HEK293 (cell line): ENCODE results near the gene GP1BB.

Experiments
- CTCF ChIA-PET: fragments of 350-600 bp; formaldehyde crosslinking; extraction: SDS; loops from one replicate; lab custom pipeline; 2021; ENCODE audit warnings: antibody characterized with exemption; lab: Yijun Ruan, JAX
- POLR2A ChIA-PET: fragments of 300-600 bp; formaldehyde crosslinking; extraction: SDS; loops from one replicate; lab custom pipeline; 2020; ENCODE audit warnings: antibody characterized with exemption, inconsistent platforms; lab: Yijun Ruan, JAX
- H3K27ac ChIP-seq: fragments of 200-500 bp; sonication (Bioruptor generic); 2 replicates; pipeline ENCODE4 v1.5.1; 2014; ENCODE audit warnings: low read depth, low read length, control low read depth, inconsistent platforms; ENCODE audit errors: extremely low read depth
- H3K36me3 ChIP-seq, 2 experiments: fragments of 200-500 bp in 1 of 2; sonication (Bioruptor generic) in 1 of 2; 1 replicate in 1 of 2; 2 replicates in 1 of 2; pipeline ENCODE4 v1.5.1; 2014 to 2017; ENCODE audit warnings: inconsistent platforms in 2 of 2, low read length in 2 of 2; ENCODE audit not compliant: control insufficient read depth in 2 of 2, insufficient read depth in 1 of 2
- H3K4me1 ChIP-seq: fragments of 200-500 bp; sonication (Bioruptor generic); 2 replicates; pipeline ENCODE4 v1.5.1; 2014; ENCODE audit warnings: mild to moderate bottlenecking, low read length, inconsistent platforms; ENCODE audit not compliant: control insufficient read depth, insufficient read depth
- H3K4me3 ChIP-seq: 2 replicates; pipeline ENCODE4 v1.5.1; 2011; ENCODE audit warnings: low read depth, mild to moderate bottlenecking, control low read depth, low read length, moderate library complexity
- H3K9me3 ChIP-seq: fragments of 200-500 bp; sonication (Bioruptor generic); 2 replicates; pipeline ENCODE4 v1.5.1; 2014; ENCODE audit warnings: low read depth, low read length, inconsistent platforms; ENCODE audit not compliant: control insufficient read depth, insufficient read depth
- IKZF3 ChIP-seq: fragments of 450-650 bp; IDR thresholded peaks from 2 replicates; pipeline ENCODE4 v1.5.0; 2018; ENCODE audit warnings: missing biosample characterization, mild to moderate bottlenecking, missing genetic modification characterization, moderate library complexity
- PRDM2 ChIP-seq: fragments of 450-650 bp; formaldehyde crosslinking; IDR thresholded peaks from 2 replicates; pipeline ENCODE4 v1.5.1; 2016; ENCODE audit warnings: missing biosample characterization, missing genetic modification characterization, borderline replicate concordance
- PRDM4 ChIP-seq: fragments of 450-650 bp; formaldehyde crosslinking; IDR thresholded peaks from 2 replicates; pipeline ENCODE4 v1.5.1; 2017; ENCODE audit warnings: missing biosample characterization, missing genetic modification characterization
- TCF7L2 ChIP-seq: IDR thresholded peaks from 2 replicates; pipeline ENCODE4 v1.6.1; 2011; ENCODE audit warnings: low read depth, mild to moderate bottlenecking, inconsistent platforms, low read length, moderate library complexity, borderline replicate concordance
- ZBTB48 ChIP-seq: fragments of 450-650 bp; formaldehyde crosslinking; IDR thresholded peaks from 2 replicates; pipeline ENCODE4 v1.5.1; 2016; ENCODE audit warnings: missing biosample characterization, missing genetic modification characterization
- ZBTB7A ChIP-seq: fragments of 450-650 bp; formaldehyde crosslinking; IDR thresholded peaks from 2 replicates; pipeline ENCODE4 v1.5.1; 2016; ENCODE audit warnings: low read depth, missing biosample characterization, missing genetic modification characterization
- ZEB2 ChIP-seq: fragments of 450-650 bp; formaldehyde crosslinking; IDR thresholded peaks from 2 replicates; pipeline ENCODE4 v1.5.1; 2016; ENCODE audit warnings: missing biosample characterization, missing genetic modification characterization
- ZFP41 ChIP-seq: fragments of 450-650 bp; formaldehyde crosslinking; IDR thresholded peaks from 2 replicates; pipeline ENCODE4 v1.5.1; 2016; ENCODE audit warnings: missing biosample characterization, missing genetic modification characterization, borderline replicate concordance
- ZNF112 ChIP-seq: fragments of 450-650 bp; formaldehyde crosslinking; IDR thresholded peaks from 2 replicates; pipeline ENCODE4 v1.5.0; 2017; ENCODE audit warnings: missing biosample characterization, missing genetic modification characterization
- ZNF146 ChIP-seq: fragments of 450-650 bp; formaldehyde crosslinking; IDR thresholded peaks from 2 replicates; pipeline ENCODE4 v1.5.1; 2016; ENCODE audit warnings: missing biosample characterization, missing genetic modification characterization
- ZNF174 ChIP-seq: fragments of 450-650 bp; formaldehyde crosslinking; IDR thresholded peaks from 2 replicates; pipeline ENCODE4 v1.5.0; 2017; ENCODE audit warnings: missing biosample characterization, mild to moderate bottlenecking, missing genetic modification characterization
- ZNF202 ChIP-seq: fragments of 450-650 bp; formaldehyde crosslinking; IDR thresholded peaks from 2 replicates; pipeline ENCODE4 v1.5.1; 2016; ENCODE audit warnings: missing biosample characterization, missing genetic modification characterization, borderline replicate concordance
- ZNF214 ChIP-seq: fragments of 450-650 bp; formaldehyde crosslinking; IDR thresholded peaks from 2 replicates; pipeline ENCODE4 v1.5.1; 2017; ENCODE audit warnings: missing biosample characterization, mild to moderate bottlenecking, missing genetic modification characterization, borderline replicate concordance
- ZNF335 ChIP-seq: fragments of 450-650 bp; formaldehyde crosslinking; conservative IDR thresholded peaks from 2 replicates; pipeline ENCODE4 v1.5.1; 2016; ENCODE audit warnings: missing biosample characterization, missing genetic modification characterization
- ZNF362 ChIP-seq: fragments of 450-650 bp; formaldehyde crosslinking; IDR thresholded peaks from 2 replicates; pipeline ENCODE4 v1.5.1; 2016; ENCODE audit warnings: missing biosample characterization, missing genetic modification characterization
- ZNF398 ChIP-seq: fragments of 450-650 bp; formaldehyde crosslinking; IDR thresholded peaks from 2 replicates; pipeline ENCODE4 v1.5.1; 2017; ENCODE audit warnings: missing biosample characterization, missing genetic modification characterization
- ZNF488 ChIP-seq: fragments of 450-650 bp; formaldehyde crosslinking; IDR thresholded peaks from 2 replicates; pipeline ENCODE4 v1.5.1; 2016; ENCODE audit warnings: missing biosample characterization, missing genetic modification characterization
- ZNF544 ChIP-seq: fragments of 450-650 bp; formaldehyde crosslinking; IDR thresholded peaks from 2 replicates; pipeline ENCODE4 v1.5.0; 2017; ENCODE audit warnings: missing biosample characterization, missing genetic modification characterization
- ZNF580 ChIP-seq: fragments of 450-650 bp; formaldehyde crosslinking; IDR thresholded peaks from 2 replicates; pipeline ENCODE4 v1.5.1; 2016; ENCODE audit warnings: missing biosample characterization, missing genetic modification characterization
- ZNF623 ChIP-seq: fragments of 450-650 bp; formaldehyde crosslinking; IDR thresholded peaks from 2 replicates; pipeline ENCODE4 v1.5.1; 2016; ENCODE audit warnings: missing biosample characterization, missing genetic modification characterization
- ZNF785 ChIP-seq: fragments of 450-650 bp; formaldehyde crosslinking; IDR thresholded peaks from 2 replicates; pipeline ENCODE4 v1.5.1; 2016; ENCODE audit warnings: missing biosample characterization, missing genetic modification characterization
- ZSCAN23 ChIP-seq: fragments of 450-650 bp; formaldehyde crosslinking; IDR thresholded peaks from 2 replicates; pipeline ENCODE4 v1.5.1; 2016; ENCODE audit warnings: missing biosample characterization, missing genetic modification characterization

GP1BB gene

GRCh38 chr22:19710769-19711106 is 12.6 kb upstream of the GP1BB start:
- ChIA-PET POLR2A (interaction anchor here (0.7 kb wide), 1 partner anchor 582 kb away, joined by 3 read pairs; no protein-coding TSS in a partner anchor), CTCF (interaction anchor here (0.6 kb wide), 2 partner anchors 31 to 104 kb away, joined by 3 to 4 read pairs; no protein-coding TSS in a partner anchor)

GRCh38 chr22:19713245-19713644 is 10.1 kb upstream of the GP1BB start:
- Histone ChIP-seq H3K4me1 (no peaks in the 10 kb centered on the region; the same call in 1 of the 2 replicates), H3K4me3 (no peak overlapping the region), H3K36me3 (no peaks in the 10 kb centered on the region), H3K27ac (no peak overlapping the region), H3K9me3 (no peaks in the 10 kb centered on the region)
- CTCF ChIA-PET: interaction anchor here (1.2 kb wide), 1 partner anchor 33 kb away, joined by 5 read pairs; no protein-coding TSS in a partner anchor
- POLR2A ChIA-PET: no interaction called here
- TF ChIP-seq ZNF398 (tag by site-specific recombination): no peak
- TF ChIP-seq ZNF174 (tag by site-specific recombination): no peak
- TF ChIP-seq ZNF335 (tag by site-specific recombination): no peak
- no peak for TF ChIP-seq ZSCAN23
- no peak for TF ChIP-seq ZNF488 (tag by site-specific recombination)
- no peak for TF ChIP-seq PRDM4 (tag by site-specific recombination)

More at GRCh38 chr22:19710769-19711106, 12.6 kb upstream of the GP1BB start:
- Histone ChIP-seq H3K4me3 (no peak overlapping the region), H3K4me1 (no peaks in the 10 kb centered on the region), H3K36me3 (no peaks in the 10 kb centered on the region), H3K9me3 (no peaks in the 10 kb centered on the region), H3K27ac (no peak overlapping the region)
- TF ChIP-seq ZFP41 (tag by site-specific recombination) (no peak), ZNF174 (tag by site-specific recombination) (no peak), ZNF146 (no peak), ZNF202 (tag by site-specific recombination) (no peak), ZNF112 (no peak), TCF7L2 (no peak), ZNF623 (tag by site-specific recombination) (no peak), ZNF785 (tag by site-specific recombination) (no peak), ZNF214 (no peak), ZNF544 (no peak), ZEB2 (tag by site-specific recombination) (no peak), ZNF580 (tag by site-specific recombination) (no peak), PRDM2 (no peak), ZBTB48 (tag by site-specific recombination) (no peak), ZNF362 (tag by site-specific recombination) (no peak), IKZF3 (tag by site-specific recombination) (no peak), ZBTB7A (tag by site-specific recombination) (no peak)
